Prostate gland (tissue), 2 donors: ENCODE results near the gene CELF4.

ENCODE experiments used
- CTCF ChIP-seq, 4 experiments: fragments of 200-600 bp in 2 of 4; fragments of 450-650 bp in 2 of 4; sonication (generic) in 2 of 4; IDR thresholded peaks; 1 replicate in 3 of 4; 2 replicates in 1 of 4; pipeline ENCODE4 v1.5.1; 2016 to 2019; ENCODE audit warnings: antibody characterized with exemption in 4 of 4, mild to moderate bottlenecking in 2 of 4, moderate library complexity in 2 of 4
- POLR2AphosphoS5 ChIP-seq: sonication (generic); formaldehyde crosslinking; IDR thresholded peaks from one replicate; pipeline ENCODE4 v1.6.1; 2017; ENCODE audit warnings: antibody characterized with exemption

GRCh38 chr18:37512400-37512799, 53.2 kb downstream of the CELF4 start:
- TF ChIP-seq POLR2AphosphoS5, result no peak
- no peak for TF ChIP-seq CTCF (IDR thresholded peaks at IDR 0.05)
